Measurements from ENCODE around the gene PAQR5. TPM values are rescaled to one million over a fixed set of nuclear protein-coding genes. Genes with fewer than 3 reads are reported as not detected.
A peak's percentile ranks its signal among the peaks of the same experiment; 100 is the strongest.

The PAQR5 gene, protein sequence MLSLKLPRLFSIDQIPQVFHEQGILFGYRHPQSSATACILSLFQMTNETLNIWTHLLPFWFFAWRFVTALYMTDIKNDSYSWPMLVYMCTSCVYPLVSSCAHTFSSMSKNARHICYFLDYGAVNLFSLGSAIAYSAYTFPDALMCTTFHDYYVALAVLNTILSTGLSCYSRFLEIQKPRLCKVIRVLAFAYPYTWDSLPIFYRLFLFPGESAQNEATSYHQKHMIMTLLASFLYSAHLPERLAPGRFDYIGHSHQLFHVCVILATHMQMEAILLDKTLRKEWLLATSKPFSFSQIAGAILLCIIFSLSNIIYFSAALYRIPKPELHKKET
- 3.2 TPM for polyA plus RNA-seq (2013, experiment 1 of 2)
- 3.3 TPM for polyA plus RNA-seq (2013, experiment 2 of 2)

DNA sequence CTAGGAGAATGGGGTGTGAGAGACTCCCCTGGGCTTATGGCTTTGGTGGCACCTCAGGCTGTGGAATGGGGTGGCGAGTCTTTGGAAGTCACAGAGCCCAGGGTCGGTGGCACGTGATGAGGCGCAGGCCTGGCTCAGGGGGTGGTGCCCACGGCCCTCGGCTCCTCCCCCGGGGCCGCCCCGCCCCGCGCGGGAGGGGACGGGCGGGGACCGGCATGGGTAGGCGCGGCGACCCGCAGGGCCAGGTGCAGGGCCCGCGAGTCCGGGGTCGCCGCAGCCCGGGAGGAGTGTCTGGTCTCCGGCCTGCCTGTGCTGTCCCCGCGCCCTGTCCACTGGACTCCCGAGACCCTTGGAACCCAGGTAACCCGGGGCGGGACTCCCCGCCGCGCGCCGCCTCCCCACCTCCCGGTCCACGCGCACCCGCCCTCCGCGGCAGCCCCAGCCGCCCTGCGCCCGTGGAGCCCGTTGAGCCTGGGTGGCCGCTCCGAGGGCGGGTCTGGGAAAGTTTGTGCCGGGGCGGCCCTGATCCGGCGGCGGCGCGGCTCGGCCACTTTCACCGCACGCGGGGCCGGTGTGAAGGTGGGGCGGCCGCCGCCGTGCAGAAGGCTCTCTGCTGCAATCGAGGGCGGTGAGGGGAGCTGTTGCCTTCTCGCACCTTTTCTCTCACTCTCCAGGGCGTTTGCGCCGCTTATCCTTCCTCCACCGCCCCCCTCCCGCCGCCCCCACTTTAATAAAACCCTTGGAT is at the start of gene PAQR5:
Gene PAQR5, plus strand, starts transcription at position 216 of the 745 bp plus-strand sequence. CDS start 61,169 bp downstream, outside the sequence.
- Histone ChIP-seq H3K27me3 (ENCODE audit: insufficient read depth, low read length) (peaks cover 42% of the 10 kb centered on the region), H3K27ac (ENCODE audit: low read depth, low read length) (no peak within 1 kb of the TSS), H3K36me3 (ENCODE audit: insufficient read depth, low read length) (no peaks in the 10 kb centered on the region), H3K4me1 (ENCODE audit: insufficient read depth, low read length) (peaks cover 11% of the 10 kb centered on the region), H3K4me3 (ENCODE audit: low read length) (peak within 1 kb of the TSS; percentile 61), H3K9ac (ENCODE audit: low read depth, low read length) (peak within 1 kb of the TSS; percentile 52), H3K9me3 (ENCODE audit: insufficient read depth, low read depth, low read length) (no peaks in the 10 kb centered on the region)
- whole genome bisulfite sequencing = under 1% methylated on average over 74 of the region's 74 CpGs

DNA sequence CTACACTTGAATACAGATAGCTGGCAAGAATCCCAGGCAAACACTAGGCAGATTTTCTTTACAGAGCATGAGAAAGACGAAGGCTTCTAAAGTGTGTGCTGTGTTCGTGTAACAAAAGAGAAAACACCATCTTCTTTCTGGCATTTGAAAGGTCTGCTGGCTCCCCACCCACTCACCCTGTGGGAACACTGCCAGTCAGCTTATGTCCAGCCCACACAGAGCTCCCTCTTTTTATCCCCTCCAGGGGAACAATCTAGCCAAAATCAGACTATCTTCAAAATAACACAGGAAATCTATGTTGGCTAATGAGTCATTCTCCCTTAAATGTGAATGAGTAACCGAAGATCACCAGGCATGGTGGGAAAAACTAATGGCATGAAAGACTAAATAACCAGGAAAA is 45.6 kb upstream of the PAQR5 start:
- peaks cover 4% of the 10 kb centered on the region; the same call in 1 of the 2 replicates for H3K4me1 ChIP-seq (ENCODE audit: insufficient read depth, low read length)
- 0 out of 2 replicates have a peak, but pooled peaks cover 3% of the 10 kb centered on the region for H3K36me3 ChIP-seq (ENCODE audit: insufficient read depth, low read length)
- H3K27ac ChIP-seq (ENCODE audit: low read depth, low read length) = no peak overlapping the region
- no peaks in the 10 kb centered on the region for H3K9me3 ChIP-seq (ENCODE audit: insufficient read depth, low read depth, low read length)
- no peak overlapping the region for H3K4me3 ChIP-seq (ENCODE audit: low read length)
- no peak overlapping the region for H3K9ac ChIP-seq (ENCODE audit: low read depth, low read length)
- 65% methylated on average over 3 of the region's 3 CpGs for WGBS
- no peaks in the 10 kb centered on the region for H3K27me3 ChIP-seq (ENCODE audit: insufficient read depth, low read length)

DNA sequence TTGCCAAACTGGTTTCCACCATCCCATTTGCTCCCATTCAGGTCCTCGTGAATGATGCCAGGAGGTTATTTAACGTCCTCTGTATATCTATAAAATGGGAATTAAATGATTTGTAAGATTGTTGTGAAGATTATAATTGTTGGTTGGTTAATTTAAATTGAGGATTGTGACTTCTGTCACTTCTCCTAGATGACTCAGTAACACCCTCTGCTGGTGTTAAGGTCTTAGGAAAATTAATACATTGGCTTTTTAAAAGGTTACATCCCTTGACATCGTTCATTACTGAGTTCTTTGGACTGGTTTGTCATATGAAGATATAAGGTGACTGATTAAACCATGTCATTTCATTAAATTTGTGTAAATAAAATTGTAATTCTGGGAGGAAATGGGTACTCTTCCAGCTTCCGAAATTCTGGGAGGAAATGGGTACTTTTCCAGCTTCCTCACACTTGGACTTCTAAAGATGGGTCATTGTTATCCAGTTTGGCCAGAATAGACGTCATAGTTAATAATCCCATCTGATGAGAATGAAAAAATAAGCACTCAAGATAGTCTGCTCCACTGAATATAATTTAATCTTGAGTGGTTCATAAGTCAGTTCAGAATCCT is 33.3 kb upstream of the PAQR5 start:
- no peak overlapping the region for H3K4me3 ChIP-seq (ENCODE audit: low read length)
- no peaks in the 10 kb centered on the region for H3K27me3 ChIP-seq (ENCODE audit: insufficient read depth, low read length)
- WGBS = 80% methylated on average over 5 of the region's 5 CpGs
- no peak overlapping the region for H3K27ac ChIP-seq (ENCODE audit: low read depth, low read length)
- no peaks in the 10 kb centered on the region for H3K9me3 ChIP-seq (ENCODE audit: insufficient read depth, low read depth, low read length)
- H3K36me3 ChIP-seq (ENCODE audit: insufficient read depth, low read length) = peaks cover 18% of the 10 kb centered on the region
- no peaks in the 10 kb centered on the region for H3K4me1 ChIP-seq (ENCODE audit: insufficient read depth, low read length)
- no peak overlapping the region for H3K9ac ChIP-seq (ENCODE audit: low read depth, low read length)

DNA sequence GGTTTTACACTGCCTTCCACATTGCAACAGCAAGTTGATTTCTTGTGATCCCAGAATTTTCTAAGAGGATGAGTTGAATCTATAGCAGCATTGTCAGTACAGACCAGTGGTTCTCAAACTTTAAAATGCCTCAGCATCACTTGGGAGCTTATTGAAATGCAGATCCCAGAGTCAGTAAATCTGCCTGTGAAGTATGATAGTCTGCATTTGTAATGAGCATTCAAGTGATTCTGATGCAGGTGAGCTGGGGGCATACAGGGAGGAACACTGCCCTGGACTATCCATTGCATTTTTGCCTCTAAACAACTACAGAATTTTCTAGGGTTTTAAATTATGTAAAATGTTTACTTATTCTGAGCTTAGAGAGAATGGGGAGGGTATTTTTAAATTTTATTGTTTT is 27.5 kb upstream of the PAQR5 start:
- H3K36me3 ChIP-seq (ENCODE audit: insufficient read depth, low read length) = no peaks in the 10 kb centered on the region
- H3K27me3 ChIP-seq (ENCODE audit: insufficient read depth, low read length) = no peaks in the 10 kb centered on the region
- no peak overlapping the region for H3K9ac ChIP-seq (ENCODE audit: low read depth, low read length)
- no peak overlapping the region for H3K27ac ChIP-seq (ENCODE audit: low read depth, low read length)
- H3K4me3 ChIP-seq (ENCODE audit: low read length) = no peak overlapping the region
- H3K9me3 ChIP-seq (ENCODE audit: insufficient read depth, low read depth, low read length) = no peaks in the 10 kb centered on the region
- peaks cover 26% of the 10 kb centered on the region for H3K4me1 ChIP-seq (ENCODE audit: insufficient read depth, low read length)

DNA sequence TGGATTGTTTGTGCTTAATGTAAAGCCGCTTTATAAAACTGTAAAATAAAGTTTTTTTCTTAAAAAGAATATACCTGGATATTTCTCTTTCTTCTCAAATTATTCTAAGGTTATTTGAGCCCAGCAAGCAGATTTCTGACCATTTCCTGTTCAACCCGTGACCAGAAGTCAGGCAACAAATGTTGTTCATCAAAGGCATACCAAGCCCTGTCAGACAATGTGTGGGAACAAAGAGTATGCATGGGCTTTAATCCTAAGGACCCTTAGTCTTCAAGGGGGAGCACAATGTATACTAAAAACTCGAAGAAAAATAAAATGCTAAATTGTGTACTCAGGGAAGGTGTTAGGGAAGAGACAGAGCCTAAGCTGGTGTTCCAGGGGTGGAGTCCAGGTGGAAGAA is 26.6 kb upstream of the PAQR5 start:
- 42% methylated on average over 2 of the region's 3 CpGs for WGBS
- Histone ChIP-seq H3K9ac (ENCODE audit: low read depth, low read length) (no peak overlapping the region), H3K27me3 (ENCODE audit: insufficient read depth, low read length) (no peaks in the 10 kb centered on the region)

DNA sequence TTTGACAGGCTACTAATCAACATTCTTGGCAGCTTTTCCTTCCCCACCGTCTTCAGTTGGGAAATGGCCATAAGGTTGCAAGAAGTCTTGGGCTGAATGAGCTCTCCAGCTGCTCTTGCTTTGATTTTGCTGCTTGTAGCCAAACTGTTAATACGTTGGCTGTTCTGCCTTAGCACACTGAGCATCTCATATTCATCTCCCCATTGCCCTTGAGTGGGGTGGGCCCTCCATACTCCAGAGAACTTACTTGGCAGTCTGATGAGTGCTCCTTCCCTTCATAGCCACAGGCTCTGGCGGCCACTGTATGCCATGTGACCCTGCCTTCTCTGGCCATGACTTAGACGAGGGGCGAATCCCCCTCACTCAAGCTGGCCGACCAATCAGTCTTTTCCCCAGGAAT is 25.8 kb upstream of the PAQR5 start:
- no peak overlapping the region for H3K9ac ChIP-seq (ENCODE audit: low read depth, low read length)
- H3K27me3 ChIP-seq (ENCODE audit: insufficient read depth, low read length) = no peaks in the 10 kb centered on the region
- 90% methylated on average over 6 of the region's 6 CpGs for WGBS
- H3K9me3 ChIP-seq (ENCODE audit: insufficient read depth, low read depth, low read length) = no peaks in the 10 kb centered on the region
- H3K27ac ChIP-seq (ENCODE audit: low read depth, low read length) = no peak overlapping the region
- no peak overlapping the region for H3K4me3 ChIP-seq (ENCODE audit: low read length)
- H3K36me3 ChIP-seq (ENCODE audit: insufficient read depth, low read length) = no peaks in the 10 kb centered on the region
- peaks cover 26% of the 10 kb centered on the region for H3K4me1 ChIP-seq (ENCODE audit: insufficient read depth, low read length)

More for the DNA sequence above, 26.6 kb upstream of the PAQR5 start:
- Histone ChIP-seq H3K36me3 (ENCODE audit: insufficient read depth, low read length) (no peaks in the 10 kb centered on the region), H3K4me1 (ENCODE audit: insufficient read depth, low read length) (peaks cover 26% of the 10 kb centered on the region), H3K9me3 (ENCODE audit: insufficient read depth, low read depth, low read length) (no peaks in the 10 kb centered on the region), H3K27ac (ENCODE audit: low read depth, low read length) (no peak overlapping the region), H3K4me3 (ENCODE audit: low read length) (no peak overlapping the region)

DNA sequence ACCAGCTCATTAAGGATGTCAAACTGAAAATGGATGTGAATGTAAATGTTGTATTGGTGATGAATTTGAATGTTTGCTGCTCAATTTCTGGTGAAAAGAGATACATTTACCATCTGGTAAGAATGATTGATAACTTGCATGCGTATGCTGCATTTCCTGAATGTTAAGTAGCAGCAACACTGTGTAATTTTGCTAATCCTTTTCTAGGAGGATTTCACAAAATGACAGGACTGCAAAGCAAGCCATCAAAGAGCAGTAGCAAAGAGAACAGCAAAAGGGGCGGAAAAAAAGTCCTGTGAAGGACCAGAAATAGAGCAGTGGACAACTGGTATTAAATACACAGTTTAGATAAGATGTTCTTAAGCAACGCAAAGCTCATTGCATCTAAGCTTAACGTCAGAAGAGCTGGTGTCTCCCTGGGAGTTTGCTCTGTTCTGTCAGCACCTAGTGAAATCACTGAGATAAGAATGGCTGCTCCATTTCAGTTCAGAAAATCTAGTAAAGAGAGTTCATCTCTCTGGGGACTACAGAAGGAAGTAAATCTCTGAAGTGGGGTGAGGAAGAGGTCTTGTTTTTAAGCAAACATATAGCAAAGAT is 23.5 kb upstream of the PAQR5 start:
- Histone ChIP-seq H3K4me1 (ENCODE audit: insufficient read depth, low read length) (peaks cover 26% of the 10 kb centered on the region), H3K27ac (ENCODE audit: low read depth, low read length) (no peak overlapping the region), H3K4me3 (ENCODE audit: low read length) (no peak overlapping the region), H3K9me3 (ENCODE audit: insufficient read depth, low read depth, low read length) (no peaks in the 10 kb centered on the region), H3K9ac (ENCODE audit: low read depth, low read length) (no peak overlapping the region), H3K27me3 (ENCODE audit: insufficient read depth, low read length) (no peaks in the 10 kb centered on the region), H3K36me3 (ENCODE audit: insufficient read depth, low read length) (no peaks in the 10 kb centered on the region)
- WGBS = 83% methylated on average over 4 of the region's 4 CpGs

DNA sequence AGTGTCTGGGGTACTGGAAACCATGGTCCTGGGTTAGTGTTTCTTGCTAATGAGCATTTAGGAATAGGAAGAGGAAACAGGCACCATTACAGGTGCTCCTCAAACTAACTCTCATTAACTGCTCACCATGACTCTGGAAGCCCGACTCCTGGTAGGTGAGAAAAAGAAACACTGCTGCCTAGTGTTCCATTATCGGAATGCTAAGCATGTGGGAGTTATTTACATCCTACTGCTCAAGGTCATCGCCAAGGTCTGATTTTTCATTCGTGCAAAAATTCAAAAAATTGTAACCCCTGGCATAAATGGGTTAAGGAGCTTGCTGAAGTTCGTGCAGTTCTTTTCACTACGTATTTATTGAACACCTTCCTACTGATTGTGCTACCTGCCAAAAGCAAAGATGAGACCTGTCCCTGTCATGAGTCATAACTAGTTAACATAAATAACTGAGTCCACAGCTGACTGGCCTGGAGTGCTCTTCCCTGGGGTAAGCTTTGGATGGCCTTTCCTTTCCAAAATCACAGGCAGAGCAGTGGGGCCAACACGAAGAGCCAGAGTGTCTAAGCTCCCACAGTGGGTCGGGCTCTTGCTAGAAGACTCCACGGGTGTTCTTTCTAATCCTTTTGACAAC is 22.7 kb upstream of the PAQR5 start:
- 90% methylated on average over 9 of the region's 9 CpGs for WGBS
- no peak overlapping the region for H3K4me3 ChIP-seq (ENCODE audit: low read length)
- no peaks in the 10 kb centered on the region for H3K27me3 ChIP-seq (ENCODE audit: insufficient read depth, low read length)
- no peak overlapping the region for H3K9ac ChIP-seq (ENCODE audit: low read depth, low read length)
- H3K9me3 ChIP-seq (ENCODE audit: insufficient read depth, low read depth, low read length) = no peaks in the 10 kb centered on the region
- H3K4me1 ChIP-seq (ENCODE audit: insufficient read depth, low read length) = peaks cover 20% of the 10 kb centered on the region
- H3K36me3 ChIP-seq (ENCODE audit: insufficient read depth, low read length) = no peaks in the 10 kb centered on the region
- H3K27ac ChIP-seq (ENCODE audit: low read depth, low read length) = no peak overlapping the region

DNA sequence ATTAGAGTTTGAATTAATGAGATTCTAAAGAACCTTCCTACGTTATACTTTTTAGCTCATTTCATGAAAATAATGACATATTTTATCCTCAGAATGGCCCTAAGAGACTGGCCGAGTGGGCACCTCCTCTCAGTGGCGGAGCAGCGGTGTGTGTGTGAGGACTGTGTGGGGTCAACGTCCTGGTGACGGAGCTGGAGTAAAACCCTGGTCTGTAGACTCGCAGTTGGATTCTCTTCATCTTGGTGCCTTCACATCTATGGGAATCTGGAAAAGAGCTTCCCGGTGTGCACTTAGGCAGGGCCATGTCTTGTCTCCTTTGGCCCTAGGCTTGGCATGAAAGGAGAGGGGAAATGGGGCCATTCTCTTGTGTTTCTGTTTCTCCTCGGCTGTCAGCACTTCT is 21.4 kb upstream of the PAQR5 start:
- WGBS = 90% methylated on average over 9 of the region's 9 CpGs
- no peaks in the 10 kb centered on the region for H3K9me3 ChIP-seq (ENCODE audit: insufficient read depth, low read depth, low read length)
- H3K4me3 ChIP-seq (ENCODE audit: low read length) = no peak overlapping the region
- no peak overlapping the region for H3K27ac ChIP-seq (ENCODE audit: low read depth, low read length)
- H3K4me1 ChIP-seq (ENCODE audit: insufficient read depth, low read length) = peaks cover 8% of the 10 kb centered on the region
- H3K36me3 ChIP-seq (ENCODE audit: insufficient read depth, low read length) = no peaks in the 10 kb centered on the region
- H3K9ac ChIP-seq (ENCODE audit: low read depth, low read length) = no peak overlapping the region
- no peaks in the 10 kb centered on the region for H3K27me3 ChIP-seq (ENCODE audit: insufficient read depth, low read length)

DNA sequence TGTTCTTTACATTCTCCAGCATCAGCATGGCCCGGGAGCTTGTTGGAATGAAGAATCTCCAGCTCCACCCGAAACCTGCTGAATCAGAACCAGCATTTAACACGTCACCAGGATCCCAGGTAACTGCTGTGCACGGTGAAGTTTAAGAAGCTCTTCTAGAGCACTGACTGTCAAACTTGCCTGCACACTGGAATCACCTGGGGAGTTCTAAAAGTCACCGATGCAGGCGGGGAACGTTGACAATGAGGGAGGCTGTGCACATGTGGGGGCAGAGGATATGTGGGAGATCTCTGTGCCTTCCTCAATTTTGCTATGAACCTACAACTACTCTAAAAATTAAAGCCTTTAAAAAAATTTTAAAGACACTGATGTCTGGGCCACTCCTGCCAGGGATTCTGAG is 19.1 kb upstream of the PAQR5 start:
- Histone ChIP-seq H3K9me3 (ENCODE audit: insufficient read depth, low read depth, low read length) (no peaks in the 10 kb centered on the region), H3K27ac (ENCODE audit: low read depth, low read length) (no peak overlapping the region), H3K4me3 (ENCODE audit: low read length) (no peak overlapping the region), H3K4me1 (ENCODE audit: insufficient read depth, low read length) (peaks cover 2% of the 10 kb centered on the region; the same call in 1 of the 2 replicates), H3K9ac (ENCODE audit: low read depth, low read length) (no peak overlapping the region), H3K27me3 (ENCODE audit: insufficient read depth, low read length) (no peaks in the 10 kb centered on the region), H3K36me3 (ENCODE audit: insufficient read depth, low read length) (no peaks in the 10 kb centered on the region)
- 94% methylated on average over 7 of the region's 7 CpGs for WGBS
